ENCODE measurements around the gene RNASE13. TPM values are rescaled to one million over a fixed set of nuclear protein-coding genes. Genes with fewer than 3 reads are reported as not detected.

Gene RNASE13
- total RNA-seq, 4 donors from 2014 or later, result not detected

DNA sequence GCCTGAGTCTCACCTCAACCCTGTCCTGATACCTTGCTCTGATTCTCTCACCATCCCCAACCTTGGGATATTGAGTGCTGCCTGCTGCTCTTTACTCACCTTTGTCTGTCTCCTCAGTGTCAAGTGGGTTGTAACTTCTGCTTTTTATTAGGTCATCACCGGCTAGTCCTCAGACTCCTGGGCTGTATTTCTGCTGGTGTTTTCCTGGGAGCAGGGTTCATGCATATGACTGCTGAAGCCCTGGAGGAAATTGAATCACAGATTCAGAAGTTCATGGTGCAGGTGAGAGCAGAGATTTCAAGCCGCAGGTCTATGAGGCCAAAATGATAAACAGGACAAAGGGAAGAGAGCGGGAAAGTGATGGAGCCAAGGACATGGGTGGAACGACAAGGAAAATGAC, 35.0 kb downstream of the RNASE13 start:
- 65 to 76% methylated on average over 4 of the region's 4 CpGs for WGBS, 2 donors
- no peaks in the 10 kb centered on the region for H3K9me3 ChIP-seq
- no peak overlapping the region for H3K4me3 ChIP-seq
- DNase-seq (ENCODE audit: low spot score in 2 of 2), result no peak
- peaks cover 0 to 42% (median 21%) of the 10 kb centered on the region in 3 donors for H3K36me3 ChIP-seq
- TF ChIP-seq, protein P1, sequence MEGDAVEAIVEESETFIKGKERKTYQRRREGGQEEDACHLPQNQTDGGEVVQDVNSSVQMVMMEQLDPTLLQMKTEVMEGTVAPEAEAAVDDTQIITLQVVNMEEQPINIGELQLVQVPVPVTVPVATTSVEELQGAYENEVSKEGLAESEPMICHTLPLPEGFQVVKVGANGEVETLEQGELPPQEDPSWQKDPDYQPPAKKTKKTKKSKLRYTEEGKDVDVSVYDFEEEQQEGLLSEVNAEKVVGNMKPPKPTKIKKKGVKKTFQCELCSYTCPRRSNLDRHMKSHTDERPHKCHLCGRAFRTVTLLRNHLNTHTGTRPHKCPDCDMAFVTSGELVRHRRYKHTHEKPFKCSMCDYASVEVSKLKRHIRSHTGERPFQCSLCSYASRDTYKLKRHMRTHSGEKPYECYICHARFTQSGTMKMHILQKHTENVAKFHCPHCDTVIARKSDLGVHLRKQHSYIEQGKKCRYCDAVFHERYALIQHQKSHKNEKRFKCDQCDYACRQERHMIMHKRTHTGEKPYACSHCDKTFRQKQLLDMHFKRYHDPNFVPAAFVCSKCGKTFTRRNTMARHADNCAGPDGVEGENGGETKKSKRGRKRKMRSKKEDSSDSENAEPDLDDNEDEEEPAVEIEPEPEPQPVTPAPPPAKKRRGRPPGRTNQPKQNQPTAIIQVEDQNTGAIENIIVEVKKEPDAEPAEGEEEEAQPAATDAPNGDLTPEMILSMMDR (IDR thresholded peaks at IDR 0.05), result no peak
- no peak for TF ChIP-seq POLR2A (IDR thresholded peaks at IDR 0.05)
- no peak for TF ChIP-seq EP300 (IDR thresholded peaks at IDR 0.05)
- no peak overlapping the region for H3K27ac ChIP-seq
- H3K27me3 ChIP-seq, result no peaks in the 10 kb centered on the region
- H3K4me1 ChIP-seq, result no peaks in the 10 kb centered on the region

DNA sequence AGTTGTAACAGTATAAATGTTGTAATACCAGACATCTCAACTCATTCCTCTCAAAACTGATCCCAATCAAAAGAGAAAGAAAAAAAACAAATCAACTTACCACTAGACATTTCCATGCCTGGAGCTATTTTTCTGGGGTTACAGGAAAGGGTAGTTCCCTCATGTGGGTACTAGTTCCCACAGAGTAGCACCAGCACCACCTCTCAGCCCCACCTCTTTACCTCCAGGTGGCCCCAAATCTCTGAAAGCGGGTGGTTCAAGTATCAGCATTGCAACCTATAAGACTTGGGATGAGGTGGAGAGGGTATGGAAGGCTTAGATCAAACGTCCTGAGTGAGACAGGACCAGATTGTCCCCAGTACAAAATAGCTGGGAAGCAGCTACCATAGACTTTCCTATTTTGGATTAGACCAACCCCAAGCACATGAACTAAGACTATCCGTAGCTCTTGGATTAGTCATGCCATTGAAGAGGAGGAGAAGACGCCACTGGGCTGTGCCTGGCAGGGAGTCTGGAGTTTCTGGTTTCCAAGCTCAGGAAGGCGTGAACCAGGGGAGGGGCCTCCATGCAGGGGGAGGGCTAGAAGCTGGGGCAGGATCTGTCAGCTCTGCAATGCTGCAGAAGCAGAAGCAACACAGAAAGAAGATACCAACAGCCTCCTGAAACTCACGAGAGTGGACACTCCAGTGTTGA, 35.8 kb downstream of the RNASE13 start, which contains the start of gene SLC39A2:
Gene SLC39A2 (plus strand): TSS at position 620 of the 693 bp plus-strand sequence. CDS start 154 bp downstream, outside the sequence.
- H3K27ac ChIP-seq, result peak within 1 kb of the TSS in 1 of 4 donors; percentile 29
- DNase-seq (ENCODE audit: low spot score in 2 of 2), result no peak
- 36 to 41% methylated on average over 6 of the region's 6 CpGs for WGBS, 2 donors

GRCh38 chr14:20998139-20998538, 36.5 kb downstream of the RNASE13 start:
- WGBS, 2 donors, result 60 to 72% methylated on average over 3 of the region's 3 CpGs
- Histone ChIP-seq H3K27ac (no peak overlapping the region), H3K4me3 (no peak overlapping the region)

More for the DNA sequence above, 35.8 kb downstream of the RNASE13 start, which contains the start of gene SLC39A2:
- Histone ChIP-seq H3K36me3 (peaks cover 0 to 49% (median 29%) of the 10 kb centered on the region in 3 donors), H3K4me1 (no peaks in the 10 kb centered on the region), H3K9me3 (no peaks in the 10 kb centered on the region), H3K4me3 (no peak within 1 kb of the TSS), H3K27me3 (no peaks in the 10 kb centered on the region)
- TF ChIP-seq POLR2A (IDR thresholded peaks at IDR 0.05), result no peak
- no peak for TF ChIP-seq EP300 (IDR thresholded peaks at IDR 0.05)
- TF ChIP-seq, protein P1 (IDR thresholded peaks at IDR 0.05), result no peak

DNA sequence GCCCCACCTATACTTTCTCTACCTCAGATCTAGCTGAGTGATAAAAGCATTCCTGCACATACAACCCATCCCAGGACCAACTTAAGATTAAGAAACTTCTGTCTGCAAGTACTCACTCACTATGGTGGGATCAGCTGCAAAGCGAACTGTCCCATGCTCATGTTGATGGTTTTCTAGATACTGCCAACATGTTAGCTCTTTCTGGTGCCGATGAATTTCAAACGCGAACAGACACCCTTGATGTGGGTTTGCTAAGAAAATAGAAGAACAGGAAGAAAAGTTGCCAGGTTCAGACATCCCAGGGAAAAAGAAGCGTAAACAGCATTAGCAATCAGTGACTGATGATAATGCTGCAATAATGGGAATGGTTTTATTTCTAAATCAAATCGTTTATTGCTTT, 37.0 kb downstream of the RNASE13 start:
- TF ChIP-seq POLR2A (IDR thresholded peaks at IDR 0.05) (no peak), EP300 (IDR thresholded peaks at IDR 0.05) (no peak)
- TF ChIP-seq, protein P1 (IDR thresholded peaks at IDR 0.05), result no peak
- Histone ChIP-seq H3K27me3 (no peaks in the 10 kb centered on the region), H3K9me3 (no peaks in the 10 kb centered on the region), H3K4me1 (no peaks in the 10 kb centered on the region), H3K36me3 (peaks cover 0 to 62% (median 29%) of the 10 kb centered on the region in 3 donors), H3K27ac (no peak overlapping the region), H3K4me3 (no peak overlapping the region)
- WGBS, 2 donors, result 78 to 83% methylated on average over 6 of the region's 6 CpGs
- no peak for DNase-seq (ENCODE audit: low spot score in 2 of 2)

More at GRCh38 chr14:20998139-20998538, 36.5 kb downstream of the RNASE13 start:
- DNase-seq (ENCODE audit: low spot score in 2 of 2), result no peak
- Histone ChIP-seq H3K36me3 (peaks cover 0 to 56% (median 29%) of the 10 kb centered on the region in 3 donors), H3K27me3 (no peaks in the 10 kb centered on the region), H3K4me1 (no peaks in the 10 kb centered on the region), H3K9me3 (no peaks in the 10 kb centered on the region)
- TF ChIP-seq, protein P1 (IDR thresholded peaks at IDR 0.05), result no peak
- TF ChIP-seq EP300 (IDR thresholded peaks at IDR 0.05), result no peak
- TF ChIP-seq POLR2A (IDR thresholded peaks at IDR 0.05), result no peak

DNA sequence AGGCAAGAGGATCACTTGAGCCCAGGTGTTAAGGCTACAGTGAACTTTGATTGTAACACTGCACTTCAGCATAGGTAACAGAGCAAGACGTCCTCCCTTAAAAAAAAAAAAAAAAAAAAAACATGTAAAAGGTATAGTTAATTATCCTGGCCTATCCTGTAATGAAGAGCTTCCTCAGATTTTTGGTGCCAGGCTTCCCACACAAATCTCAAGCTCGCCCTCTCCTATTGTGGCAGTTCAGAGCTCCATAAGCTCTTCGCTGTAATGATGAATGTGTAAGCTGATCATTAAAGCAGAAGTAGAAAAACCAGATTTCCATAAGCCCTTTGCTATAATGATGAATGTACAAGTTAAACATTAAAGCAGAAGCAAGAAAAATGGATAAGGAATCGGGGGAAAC, 37.5 kb downstream of the RNASE13 start:
- 61 to 71% methylated on average over 4 of the region's 4 CpGs for WGBS, 2 donors
- Histone ChIP-seq H3K27ac (no peak overlapping the region), H3K36me3 (peaks cover 0 to 66% (median 29%) of the 10 kb centered on the region in 3 donors)

More for the DNA sequence above, 37.5 kb downstream of the RNASE13 start:
- H3K4me1 ChIP-seq, result peaks cover 0 to 3% (median 0%) of the 10 kb centered on the region in 4 donors
- TF ChIP-seq POLR2A (IDR thresholded peaks at IDR 0.05), result no peak
- TF ChIP-seq, protein P1 (IDR thresholded peaks at IDR 0.05), result no peak
- no peaks in the 10 kb centered on the region for H3K9me3 ChIP-seq
- H3K27me3 ChIP-seq, result no peaks in the 10 kb centered on the region
- no peak overlapping the region for H3K4me3 ChIP-seq
- no peak for DNase-seq (ENCODE audit: low spot score in 2 of 2)
